ENCODE results near the gene KLRC3.

- TF ChIP-seq POLR2AphosphoS5 (IDR thresholded peaks at IDR 0.05; ENCODE audit: low read depth, low read length), result no peak
- TF ChIP-seq REST (IDR thresholded peaks at IDR 0.05; ENCODE audit: insufficient read depth in 1 of 2, low read depth in 2 of 2, low read length in 2 of 2), result no peak
- no peak for TF ChIP-seq SIN3A (IDR thresholded peaks at IDR 0.05; ENCODE audit: borderline replicate concordance, insufficient read depth, low read length)
- no peak for TF ChIP-seq FOXP2 (optimal IDR thresholded peaks at IDR 0.05; ENCODE audit: borderline replicate concordance, extremely low read depth, extremely low read length, insufficient read depth)
- TF ChIP-seq TAF1 (IDR thresholded peaks at IDR 0.05; ENCODE audit: borderline replicate concordance, insufficient read depth, low read length), result no peak
These were observed 19.6 kb downstream of the KLRC3 start for GRCh38 chr12:10400829-10401228.
